Measurements from ENCODE around the gene COLEC11.

COLEC11 gene

DNA sequence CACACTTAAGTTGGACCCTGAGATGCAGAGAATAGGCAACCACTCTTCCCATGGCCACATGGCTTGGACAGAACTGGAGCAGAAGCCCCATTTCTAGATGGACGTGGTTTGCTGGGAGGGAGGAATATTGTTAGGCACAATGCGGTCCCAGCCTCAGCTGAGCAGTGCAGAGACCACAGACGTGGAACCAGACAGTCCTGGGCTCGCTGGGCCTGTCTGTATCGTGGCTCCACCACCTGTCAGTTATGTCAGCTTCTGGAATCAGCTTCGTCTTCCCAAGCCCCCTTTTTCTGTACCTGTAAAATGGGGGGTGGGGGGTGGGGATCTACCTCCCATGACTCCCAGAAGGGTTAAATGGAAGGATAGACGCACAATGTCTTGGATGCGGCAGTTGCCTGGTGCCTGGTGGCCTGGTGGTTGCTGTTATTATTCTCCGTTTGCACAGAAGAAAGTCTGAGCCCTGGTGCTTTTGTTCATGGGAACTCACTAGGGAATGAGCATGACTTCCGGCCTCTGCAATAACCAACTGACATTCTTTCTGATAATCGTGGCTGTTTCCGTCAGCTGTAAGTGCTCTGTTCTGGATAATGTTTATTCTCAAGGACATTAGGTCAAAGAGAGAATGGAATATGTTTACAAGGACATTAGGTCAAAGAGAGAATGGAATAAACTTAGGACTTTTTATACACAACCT lies 31.4 kb downstream of the COLEC11 start:
- no peak for DNase-seq

- no peak for DNase-seq
Measured at GRCh38 chr2:3626812-3627499, 32.0 kb downstream of the COLEC11 start.

DNA sequence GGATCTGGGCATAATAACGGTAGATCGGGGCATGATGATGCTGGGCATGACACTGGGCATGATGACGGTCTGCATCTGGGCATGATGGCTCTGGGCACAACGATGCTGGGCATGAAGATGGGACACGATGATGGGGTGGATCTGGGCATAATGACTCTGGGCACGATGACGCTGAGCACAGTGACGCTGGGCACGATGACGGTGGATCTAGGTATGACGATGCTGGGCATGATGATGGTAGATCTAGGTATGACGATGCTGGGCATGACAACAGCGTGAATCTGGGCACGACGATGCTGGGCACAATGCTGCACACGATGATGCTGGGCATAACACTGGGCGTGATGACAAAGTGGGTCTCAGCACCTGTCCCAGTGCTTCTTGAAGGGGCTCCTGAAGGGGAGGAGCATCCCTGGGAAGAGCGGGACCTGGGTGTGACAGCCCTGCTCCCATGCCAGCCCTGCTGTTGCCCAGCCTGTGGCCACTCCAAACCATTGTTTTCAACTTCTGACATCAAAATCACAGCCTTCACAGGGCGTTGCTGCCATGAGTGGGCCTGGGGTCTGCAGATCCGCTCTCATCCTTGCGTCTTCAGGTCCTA lies 32.7 kb downstream of the COLEC11 start:
- DNase-seq: no peak

DNA sequence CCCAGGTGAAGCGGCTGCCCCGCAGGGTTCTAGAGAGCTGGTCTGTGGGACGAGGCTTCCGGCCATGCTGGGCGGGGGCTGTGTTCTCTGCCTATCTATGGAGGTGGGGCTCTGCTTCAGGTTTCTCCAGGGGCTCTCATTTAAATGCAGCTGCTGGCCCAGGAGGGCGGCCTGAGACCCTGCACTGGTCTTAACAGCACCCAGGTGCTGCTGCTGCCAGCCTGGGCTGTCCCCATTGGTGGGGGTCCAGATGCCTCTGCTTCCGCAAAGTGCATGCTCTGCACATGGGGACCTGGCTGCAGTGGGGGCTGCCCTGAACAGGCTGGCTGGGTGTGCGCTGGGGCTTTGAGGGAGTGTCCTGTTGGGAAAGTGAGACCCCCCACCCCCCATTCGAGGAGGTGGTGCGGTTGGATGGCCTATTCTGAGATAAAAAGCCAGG lies 33.3 kb downstream of the COLEC11 start:
- DNase-seq: no peak

DNA sequence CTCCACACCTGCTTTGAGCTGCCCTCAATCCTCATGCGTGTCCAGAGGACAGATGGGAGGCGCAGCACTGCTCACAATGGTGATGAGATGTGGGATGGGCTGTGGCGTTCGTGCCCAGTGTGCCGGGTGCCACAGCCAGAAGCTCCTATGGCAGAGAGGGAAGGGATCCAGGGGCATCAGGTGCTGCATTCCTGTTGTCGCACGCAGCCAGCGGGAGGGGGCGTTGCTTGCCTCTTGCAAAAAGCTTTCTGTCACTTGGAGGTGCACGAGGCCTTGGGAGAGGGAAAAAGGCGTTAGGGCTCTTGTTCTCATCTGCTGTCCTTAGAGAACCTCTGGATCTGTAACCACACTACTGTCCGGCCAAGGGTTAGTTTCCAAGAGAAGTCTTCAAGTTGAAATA lies 33.9 kb downstream of the COLEC11 start:
- DNase-seq: no peak

DNA sequence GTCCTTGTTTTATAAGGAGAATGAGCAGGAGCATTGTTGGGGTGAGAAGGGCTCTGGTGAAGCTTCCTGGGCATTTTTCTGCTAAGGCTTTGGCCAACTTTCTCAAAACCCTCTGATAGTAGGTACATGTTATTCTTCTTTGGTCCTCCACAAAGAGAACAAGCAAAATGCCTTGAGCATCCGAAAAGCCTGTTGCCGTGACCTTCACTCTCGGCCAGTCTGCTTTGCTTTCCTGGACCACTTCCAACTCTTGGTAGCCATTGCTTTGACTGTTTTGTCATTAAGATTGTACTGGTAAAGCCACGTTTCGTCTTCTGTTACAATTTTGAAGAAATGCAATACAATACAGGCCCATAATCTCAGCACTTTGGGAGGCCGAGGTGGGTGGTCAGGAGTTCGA lies 35.7 kb downstream of the COLEC11 start:
- DNase-seq: no peak

DNA sequence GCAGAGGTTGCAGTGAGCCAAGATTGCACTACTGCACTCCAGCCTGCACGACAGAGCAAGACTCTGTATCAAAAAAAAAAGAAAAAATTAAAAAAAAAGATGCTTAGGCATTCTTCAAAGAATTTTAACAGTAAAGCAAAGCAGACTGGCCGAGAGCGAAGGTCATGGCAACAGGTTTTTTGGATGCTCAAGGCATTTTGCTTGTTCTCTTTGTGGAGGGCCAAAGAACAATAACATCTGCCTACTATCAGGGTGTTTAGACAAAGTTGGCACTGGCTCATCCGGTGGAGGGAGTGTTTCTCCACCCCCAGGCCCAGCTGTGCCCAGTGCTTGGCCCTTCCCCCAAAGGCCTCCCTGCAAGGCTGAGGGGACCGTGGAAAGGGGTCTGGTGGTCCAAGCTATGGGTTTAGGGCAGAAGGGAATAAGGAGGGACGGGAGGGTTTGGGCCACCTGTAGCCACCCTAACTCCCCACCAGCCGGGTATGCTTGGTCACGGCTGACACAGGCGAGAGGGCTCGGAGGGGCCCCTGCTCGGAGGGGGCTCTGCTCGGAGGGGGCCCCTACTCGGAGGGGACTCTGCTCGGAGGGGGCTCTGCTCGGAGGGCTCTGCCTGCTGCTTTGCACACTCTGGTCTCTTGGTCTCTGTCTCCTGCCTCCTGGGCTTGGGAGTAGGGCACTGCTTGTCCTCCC lies 36.4 kb downstream of the COLEC11 start:
- DNase-seq: no peak

DNA sequence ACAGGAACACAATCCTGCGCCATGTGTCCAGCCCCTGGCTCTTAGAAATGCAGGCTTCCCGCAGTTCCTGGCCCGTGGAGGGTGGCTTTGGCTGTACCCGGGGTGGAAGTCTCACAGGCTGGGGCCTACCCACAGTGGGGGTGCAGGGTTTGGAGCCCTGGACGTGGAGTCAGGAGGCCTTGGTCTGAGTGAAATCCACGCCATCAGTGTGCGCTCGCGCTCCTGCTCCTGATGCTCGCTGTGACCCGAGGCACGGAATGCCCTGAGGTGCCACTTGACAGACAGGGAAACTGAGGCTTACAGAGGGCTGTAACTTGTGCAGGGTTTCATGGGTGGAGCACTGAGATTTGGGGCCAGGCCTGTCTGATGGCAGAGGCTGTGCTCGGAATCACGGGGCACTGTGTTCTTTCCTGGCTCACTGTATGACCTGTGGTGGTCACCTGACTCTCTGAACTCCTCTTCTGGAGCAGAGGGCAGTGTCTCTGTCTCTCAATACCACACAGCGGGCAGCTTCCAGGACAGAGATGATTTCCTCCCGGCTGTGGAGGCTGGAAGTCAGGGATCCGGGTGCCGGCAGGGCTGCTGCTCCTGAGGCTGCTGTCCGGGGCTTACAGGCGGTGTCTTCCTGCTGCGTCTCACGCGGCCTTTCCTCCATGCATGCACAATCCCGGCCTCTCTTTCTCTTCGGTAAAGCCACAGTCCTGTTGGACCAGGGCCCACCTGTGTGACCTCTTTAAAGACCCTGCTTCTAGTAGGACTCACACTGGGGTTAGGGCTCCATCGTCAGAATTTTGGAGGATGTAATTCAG lies 37.1 kb downstream of the COLEC11 start:
- no peak for DNase-seq

GRCh38 chr2:3633089-3633981 lies 38.4 kb downstream of the COLEC11 start:
- DNase-seq: peak; percentile 9

DNA sequence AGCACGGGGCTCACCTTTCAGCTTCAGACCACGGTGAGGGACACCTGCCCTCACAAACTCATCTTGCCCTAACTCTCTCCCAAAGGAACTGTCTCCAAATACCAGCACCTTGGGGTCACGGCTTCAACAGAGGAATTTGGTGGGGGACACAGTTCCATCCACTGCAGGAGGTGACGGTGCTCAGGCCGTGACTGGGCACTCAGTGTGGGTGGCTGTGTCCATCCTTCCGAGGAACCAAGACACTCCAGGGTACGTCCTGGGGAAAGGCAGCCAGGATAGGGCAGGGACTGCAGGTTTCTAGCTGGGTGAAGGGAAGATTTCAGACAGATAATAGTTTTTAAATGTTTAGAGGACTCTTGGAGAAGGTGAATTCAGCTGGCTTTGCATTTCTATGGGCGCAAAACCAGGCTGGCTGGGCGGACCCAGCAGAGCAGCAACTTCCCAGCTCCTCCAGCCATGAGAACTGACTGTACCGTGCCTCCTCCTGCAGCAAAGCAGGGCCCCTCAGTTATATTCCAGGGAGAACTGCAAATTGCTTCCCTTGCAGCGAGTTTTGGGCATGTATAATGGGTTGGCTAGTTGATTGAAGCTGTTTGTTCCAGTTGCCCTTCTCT lies 39.2 kb downstream of the COLEC11 start:
- DNase-seq: no peak

- DNase-seq: no peak
Measured at GRCh38 chr2:3634596-3635121, 39.7 kb downstream of the COLEC11 start.

- no peak for DNase-seq
Measured at GRCh38 chr2:3635171-3635974, 40.5 kb downstream of the COLEC11 start.

GRCh38 chr2:3635975-3636327 lies 41.0 kb downstream of the COLEC11 start:
- DNase-seq: peak; percentile 13

DNA sequence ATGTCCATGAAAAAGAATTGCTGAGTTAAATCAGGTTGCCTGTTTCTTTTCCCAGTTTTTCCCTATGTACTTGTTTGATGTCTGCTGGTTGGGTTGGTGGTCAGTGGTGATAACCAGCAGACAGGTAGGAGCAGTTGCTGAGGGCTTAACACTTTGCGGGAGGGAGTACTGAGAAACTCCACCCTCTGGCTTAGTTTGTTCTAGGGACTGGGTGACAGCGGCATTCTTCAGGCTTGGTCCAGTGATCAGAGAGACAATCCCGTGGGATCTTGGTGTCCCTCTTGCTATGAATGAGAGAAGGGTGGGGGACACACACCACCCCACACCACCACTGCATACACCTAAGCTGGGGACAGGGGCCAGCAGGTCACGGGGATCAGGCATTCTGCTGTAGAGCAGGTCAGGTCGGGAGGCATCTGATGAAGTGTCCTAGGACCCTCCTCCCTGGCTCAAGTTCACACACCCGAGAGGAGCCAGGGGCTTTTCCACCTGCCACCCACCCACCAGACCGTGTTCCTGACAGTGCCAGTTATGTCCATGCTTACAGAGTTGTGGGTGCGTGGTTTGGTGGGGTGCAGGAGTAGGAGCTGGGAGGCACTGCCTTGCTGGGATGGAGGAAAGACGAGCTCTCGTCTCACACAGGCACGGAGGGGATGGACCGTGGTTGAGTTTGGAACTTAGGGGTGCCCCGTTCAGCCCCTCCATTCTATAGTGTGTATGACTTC lies 41.8 kb downstream of the COLEC11 start:
- no peak for DNase-seq

DNA sequence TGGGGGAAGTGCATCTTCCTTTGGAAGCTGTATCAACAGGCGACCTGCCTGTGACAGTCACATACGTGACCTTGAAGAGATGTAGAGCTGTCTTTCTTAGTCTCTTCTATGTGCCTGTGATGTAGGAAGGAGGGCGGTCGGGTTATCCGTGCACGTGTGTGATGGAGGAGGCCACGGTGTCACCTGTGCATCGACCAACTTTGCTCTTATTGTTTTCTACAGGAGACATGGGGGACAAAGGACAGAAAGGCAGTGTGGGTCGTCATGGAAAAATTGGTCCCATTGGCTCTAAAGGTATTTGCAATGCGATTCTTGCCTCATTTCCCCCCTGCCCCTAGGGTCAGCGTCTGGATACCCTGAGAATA lies 42.4 kb downstream of the COLEC11 start:
- no peak for DNase-seq

- DNase-seq: no peak
Measured at GRCh38 chr2:3637692-3638455, 43.0 kb downstream of the COLEC11 start.

GRCh38 chr2:3638456-3638810 lies 43.5 kb downstream of the COLEC11 start:
- DNase-seq: no peak

- DNase-seq: no peak
Measured at GRCh38 chr2:3639015-3639630, 44.2 kb downstream of the COLEC11 start.
